Measurements from ENCODE around the gene CD200.

The CD200 gene

GRCh38 chr3:112365035-112365434, 32.1 kb downstream of the CD200 start:
- no peak for DNase-seq (ENCODE audit: extremely low spot score)
- POLR2A ChIA-PET = no interaction called here
- CTCF ChIA-PET = no interaction called here

DNA sequence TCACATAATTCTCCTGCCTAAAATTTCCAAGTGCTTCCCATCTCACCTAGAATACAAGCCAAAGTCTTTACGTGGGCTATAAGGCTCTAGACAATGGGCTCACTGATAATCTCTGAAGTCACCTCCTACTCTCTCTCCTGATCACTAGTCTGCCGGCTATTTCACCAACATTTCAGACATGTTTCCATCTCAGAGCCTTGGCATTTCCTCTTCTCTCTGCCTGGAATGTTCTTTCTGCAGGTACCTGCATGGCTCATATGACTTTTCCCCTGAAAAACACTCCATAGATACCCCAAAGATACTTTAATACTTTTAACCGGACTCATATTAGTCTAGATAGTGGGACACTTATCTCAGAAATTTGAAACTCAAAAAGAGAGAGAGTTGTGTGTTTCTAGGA, 32.7 kb downstream of the CD200 start:
- CTCF ChIA-PET = no interaction called here
- POLR2A ChIA-PET = no interaction called here
- no peak for DNase-seq (ENCODE audit: extremely low spot score)
- no peak for TF ChIP-seq BHLHE40 (IDR thresholded peaks at IDR 0.05; ENCODE audit: borderline replicate concordance)

More at GRCh38 chr3:112365035-112365434, 32.1 kb downstream of the CD200 start:
- no peak for TF ChIP-seq CTBP1 (IDR thresholded peaks at IDR 0.05; ENCODE audit: borderline replicate concordance)
- TF ChIP-seq SUZ12 (IDR thresholded peaks at IDR 0.05) = no peak
- TF ChIP-seq FOXM1 (IDR thresholded peaks at IDR 0.05; ENCODE audit: borderline replicate concordance) = no peak
- TF ChIP-seq NFRKB (IDR thresholded peaks at IDR 0.05) = no peak
- TF ChIP-seq SP1 (IDR thresholded peaks at IDR 0.05) = no peak
- TF ChIP-seq FOXA1 (IDR thresholded peaks at IDR 0.05) = no peak
- TF ChIP-seq FOXK2 (IDR thresholded peaks at IDR 0.05) = no peak
- TF ChIP-seq LEF1 (IDR thresholded peaks at IDR 0.05; ENCODE audit: borderline replicate concordance) = no peak
- TF ChIP-seq HDGF (IDR thresholded peaks at IDR 0.05; ENCODE audit: borderline replicate concordance) = no peak

DNA sequence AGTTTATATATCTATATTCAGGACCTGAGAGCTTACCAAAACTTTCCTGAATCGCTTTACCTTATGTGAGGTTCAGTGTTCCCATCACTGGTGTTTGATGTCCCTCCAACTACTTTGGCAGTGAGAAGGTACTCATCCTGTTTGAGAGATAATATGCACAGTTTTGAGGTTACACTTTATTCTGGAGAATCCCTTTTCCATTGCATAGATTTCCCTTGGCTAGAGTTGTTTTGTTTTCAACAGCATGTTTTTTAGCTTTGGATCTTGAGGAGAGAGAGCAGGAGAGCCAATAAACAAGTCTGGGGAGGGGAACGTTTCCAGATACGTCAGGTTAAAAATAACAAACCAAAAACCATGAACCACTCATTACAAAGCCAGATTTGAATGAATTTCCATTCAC, 33.6 kb downstream of the CD200 start:
- ChIA-PET POLR2A (no interaction called here), CTCF (no interaction called here)
- TF ChIP-seq HDGF (IDR thresholded peaks at IDR 0.05; ENCODE audit: borderline replicate concordance) = no peak
- no peak for TF ChIP-seq SP1 (IDR thresholded peaks at IDR 0.05)
- no peak for TF ChIP-seq NFRKB (IDR thresholded peaks at IDR 0.05)
- no peak for TF ChIP-seq L3MBTL2 (conservative IDR thresholded peaks at IDR 0.05)
- no peak for TF ChIP-seq CTBP1 (IDR thresholded peaks at IDR 0.05; ENCODE audit: borderline replicate concordance)
- no peak for TF ChIP-seq FOXA1 (IDR thresholded peaks at IDR 0.05)
- TF ChIP-seq ELF4 (IDR thresholded peaks at IDR 0.05) = no peak
- TF ChIP-seq SUZ12 (IDR thresholded peaks at IDR 0.05) = no peak
- TF ChIP-seq FOXM1 (IDR thresholded peaks at IDR 0.05; ENCODE audit: borderline replicate concordance) = no peak
- TF ChIP-seq BHLHE40 (IDR thresholded peaks at IDR 0.05; ENCODE audit: borderline replicate concordance) = no peak
- no peak for TF ChIP-seq FOXK2 (IDR thresholded peaks at IDR 0.05)
- no peak for DNase-seq (ENCODE audit: extremely low spot score)

DNA sequence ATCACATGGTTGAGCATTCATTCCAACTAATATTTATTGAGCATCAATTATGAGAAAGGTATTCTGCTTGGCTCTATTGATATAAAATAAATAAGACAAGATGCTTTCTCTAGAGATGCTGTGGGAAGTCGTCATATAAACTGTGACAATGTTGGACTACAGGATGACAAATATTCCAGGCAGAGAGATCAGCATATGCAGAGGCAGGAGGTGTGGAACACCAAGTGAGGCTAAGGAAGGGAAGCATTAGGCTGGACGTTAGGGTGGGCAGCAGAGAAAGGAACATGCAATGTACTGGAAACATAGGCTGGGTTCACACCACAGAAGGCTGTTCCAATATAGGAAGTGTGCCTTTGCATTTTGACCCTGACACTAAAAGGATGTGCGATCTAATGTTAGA, 38.6 kb downstream of the CD200 start:
- TF ChIP-seq LEF1 (IDR thresholded peaks at IDR 0.05; ENCODE audit: borderline replicate concordance) (no peak), ARNT (IDR thresholded peaks at IDR 0.05) (no peak), HDGF (IDR thresholded peaks at IDR 0.05; ENCODE audit: borderline replicate concordance) (no peak)
- no peak for DNase-seq (ENCODE audit: extremely low spot score)
- POLR2A ChIA-PET = no interaction called here
- CTCF ChIA-PET = no interaction called here

- no peak for DNase-seq (ENCODE audit: extremely low spot score)
- no peak for TF ChIP-seq CTBP1 (IDR thresholded peaks at IDR 0.05; ENCODE audit: borderline replicate concordance)
- CTCF ChIA-PET = interaction anchor here (0.6 kb wide), 1 partner anchor 17 kb away, joined by 3 read pairs; no protein-coding TSS in a partner anchor
- POLR2A ChIA-PET = no interaction called here
Observed at GRCh38 chr3:112372396-112372795, 39.4 kb downstream of the CD200 start.

DNA sequence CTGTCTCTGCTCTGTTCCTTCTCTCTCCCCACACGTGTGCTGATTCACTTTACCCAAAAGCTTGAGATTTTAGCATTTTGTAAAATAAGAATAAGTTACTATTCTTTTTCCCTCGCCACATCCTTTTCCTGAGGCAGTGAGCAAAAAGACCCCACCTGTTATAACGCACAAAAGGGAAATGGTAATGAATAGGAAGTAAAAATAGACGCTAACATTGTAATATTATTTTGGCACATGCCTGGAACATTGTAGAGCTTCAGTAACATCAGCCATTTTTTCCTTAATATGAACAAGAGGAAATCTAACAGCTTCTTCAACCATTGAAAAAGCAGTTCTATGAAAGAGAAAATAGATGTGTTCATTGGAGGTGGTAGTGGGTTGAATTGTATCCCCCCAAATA, 40.5 kb downstream of the CD200 start:
- POLR2A ChIA-PET = no interaction called here
- CTCF ChIA-PET = no interaction called here
- no peak for TF ChIP-seq NFRKB (IDR thresholded peaks at IDR 0.05)
- TF ChIP-seq SP1 (IDR thresholded peaks at IDR 0.05) = no peak
- no peak for TF ChIP-seq CTBP1 (IDR thresholded peaks at IDR 0.05; ENCODE audit: borderline replicate concordance)
- no peak for TF ChIP-seq PKNOX1 (IDR thresholded peaks at IDR 0.05)
- DNase-seq (ENCODE audit: extremely low spot score) = no peak

DNA sequence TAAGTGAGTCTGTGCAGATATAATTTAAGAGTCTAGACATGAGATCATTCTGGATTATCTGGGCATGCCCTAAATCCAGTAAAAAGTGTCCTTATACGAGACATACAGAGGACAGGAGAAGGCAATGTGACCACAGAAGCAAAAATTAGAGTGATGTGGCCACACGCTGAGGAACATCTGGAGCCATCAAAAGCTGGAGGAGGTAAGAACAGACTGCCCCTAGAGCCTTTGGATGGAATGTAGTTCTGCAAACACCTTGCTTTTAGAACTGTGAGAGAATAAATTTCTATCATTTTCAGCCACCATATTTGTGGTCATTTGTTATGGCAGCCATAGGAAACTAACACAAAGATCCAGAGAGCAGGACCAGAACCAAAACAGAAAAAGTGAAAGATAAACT, 41.0 kb downstream of the CD200 start:
- DNase-seq (ENCODE audit: extremely low spot score) = no peak
- no peak for TF ChIP-seq FOXK2 (IDR thresholded peaks at IDR 0.05)
- no peak for TF ChIP-seq SUZ12 (IDR thresholded peaks at IDR 0.05)
- TF ChIP-seq L3MBTL2 (conservative IDR thresholded peaks at IDR 0.05) = no peak
- no peak for TF ChIP-seq TARDBP (IDR thresholded peaks at IDR 0.05)
- TF ChIP-seq BHLHE40 (IDR thresholded peaks at IDR 0.05; ENCODE audit: borderline replicate concordance) = no peak
- POLR2A ChIA-PET = no interaction called here
- CTCF ChIA-PET = no interaction called here

DNA sequence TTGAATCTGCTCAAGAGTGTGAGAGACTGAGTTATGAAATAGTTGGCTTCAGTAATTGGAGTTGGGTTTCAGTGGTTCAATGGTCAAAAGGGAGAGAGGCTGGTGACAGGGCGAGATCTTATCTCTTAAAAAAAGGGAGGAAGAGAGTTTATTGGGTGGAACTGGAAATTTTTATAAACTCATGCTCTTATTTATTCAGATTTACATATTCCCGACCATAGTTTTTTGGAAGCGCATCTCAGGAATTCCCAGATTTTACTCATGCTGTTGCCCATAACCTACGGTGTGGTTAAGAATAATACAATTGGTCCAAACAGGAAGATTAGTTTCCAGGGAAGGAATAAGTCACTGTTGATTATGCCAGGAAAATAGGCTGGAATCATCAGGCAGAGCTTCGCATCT, 41.4 kb downstream of the CD200 start:
- CTCF ChIA-PET = no interaction called here
- POLR2A ChIA-PET = no interaction called here

More for the DNA sequence above, 41.4 kb downstream of the CD200 start:
- TF ChIP-seq FOXA1 (IDR thresholded peaks at IDR 0.05) (no peak), ARNT (IDR thresholded peaks at IDR 0.05) (no peak), CTBP1 (IDR thresholded peaks at IDR 0.05; ENCODE audit: borderline replicate concordance) (no peak), BHLHE40 (IDR thresholded peaks at IDR 0.05; ENCODE audit: borderline replicate concordance) (no peak), TARDBP (IDR thresholded peaks at IDR 0.05) (no peak), ELF4 (IDR thresholded peaks at IDR 0.05) (no peak), FOXM1 (IDR thresholded peaks at IDR 0.05; ENCODE audit: borderline replicate concordance) (no peak), SP1 (IDR thresholded peaks at IDR 0.05) (no peak), NFRKB (IDR thresholded peaks at IDR 0.05) (no peak), LEF1 (IDR thresholded peaks at IDR 0.05; ENCODE audit: borderline replicate concordance) (no peak), FOXK2 (IDR thresholded peaks at IDR 0.05) (no peak), L3MBTL2 (conservative IDR thresholded peaks at IDR 0.05) (no peak), HDGF (IDR thresholded peaks at IDR 0.05; ENCODE audit: borderline replicate concordance) (no peak), SUZ12 (IDR thresholded peaks at IDR 0.05) (no peak), PKNOX1 (IDR thresholded peaks at IDR 0.05) (no peak), ZNF384 (IDR thresholded peaks at IDR 0.05) (no peak)
- no peak for DNase-seq (ENCODE audit: extremely low spot score)

Data from HEK293T (cell line).